Measurements from ENCODE around the gene STX18. TPM values are rescaled to one million over a fixed set of nuclear protein-coding genes. Genes with fewer than 3 reads are reported as not detected.
"Not testable (repeated sequence)": the region's sequence is repeated elsewhere in the genome, so short reads cannot be mapped to it uniquely, and the experiment has no call there.

STX18 gene
- 14.2 TPM for total RNA-seq

DNA sequence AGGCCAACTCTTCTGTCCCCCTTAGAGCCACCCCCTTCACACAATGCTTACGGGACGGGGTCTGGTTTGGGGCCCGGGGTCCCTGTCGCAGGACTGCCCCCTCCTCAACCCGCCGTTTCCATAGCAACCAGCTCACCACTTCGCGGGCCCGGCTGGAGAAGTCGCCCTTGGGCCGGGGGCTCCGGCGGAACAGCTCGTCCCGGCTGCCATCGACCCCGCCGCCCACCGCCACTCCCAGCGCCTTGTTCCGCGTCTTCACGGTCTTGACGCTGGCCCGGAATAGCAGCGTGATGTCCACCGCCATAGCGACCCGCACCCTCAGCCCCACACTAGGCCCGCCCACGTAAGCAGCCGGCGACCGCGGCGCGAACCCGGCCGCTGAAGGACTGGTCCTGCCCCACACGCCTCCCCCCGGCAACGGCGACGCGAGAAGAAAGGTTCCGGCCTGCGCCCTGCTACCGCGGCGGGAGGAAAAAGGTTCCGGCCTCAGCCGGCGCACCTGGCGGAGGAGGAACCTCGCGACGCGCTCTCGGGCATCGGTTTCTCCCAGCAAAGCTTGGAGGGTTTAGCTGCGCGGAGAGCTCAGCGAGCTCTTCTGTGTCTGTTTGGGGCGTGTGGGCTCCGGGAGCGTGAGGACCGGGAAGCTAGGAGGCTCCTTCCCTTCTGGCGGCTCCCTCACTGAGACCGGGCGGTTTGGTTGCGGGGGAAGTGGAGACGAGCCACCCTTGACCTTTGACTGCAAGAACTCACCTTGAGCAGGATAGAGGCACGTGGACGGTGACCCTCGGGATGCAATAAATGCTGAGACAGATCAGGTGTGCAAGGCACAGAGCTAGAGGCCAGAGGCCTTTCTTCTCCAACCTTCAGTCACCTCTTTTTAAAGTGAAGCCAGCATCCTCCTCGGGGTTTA, at the start of gene STX18:
STX18 (minus strand) TSS at position 388 of the 910 bp plus-strand sequence; CDS start at position 304, 84 bp downstream.
- peak; percentile 97 for ATAC-seq

DNA sequence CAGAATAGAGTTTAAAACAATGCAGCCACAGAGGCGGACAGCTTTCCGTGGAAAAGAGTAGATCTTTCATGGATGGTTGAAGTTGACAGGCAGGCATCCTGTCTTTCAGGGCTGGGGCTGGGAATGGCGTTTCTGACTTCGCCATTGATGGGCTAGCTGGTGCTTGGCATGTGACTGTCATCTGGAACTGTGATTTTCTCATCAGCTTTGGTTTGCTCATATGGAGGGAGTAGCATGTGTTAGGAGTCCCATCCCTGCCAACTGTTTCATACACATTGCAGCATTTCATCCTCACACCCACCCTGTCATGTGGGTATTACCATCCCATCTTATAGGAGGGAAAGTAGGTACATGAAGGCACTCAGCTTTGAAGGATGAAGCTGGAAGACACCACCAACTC, 49.2 kb upstream of the STX18 start:
- ATAC-seq (no peak), DNase-seq (ENCODE audit: low spot score) (no peak)

More for the DNA sequence above, at the start of gene STX18:
- peak; percentile 89 for DNase-seq (ENCODE audit: low spot score)

DNA sequence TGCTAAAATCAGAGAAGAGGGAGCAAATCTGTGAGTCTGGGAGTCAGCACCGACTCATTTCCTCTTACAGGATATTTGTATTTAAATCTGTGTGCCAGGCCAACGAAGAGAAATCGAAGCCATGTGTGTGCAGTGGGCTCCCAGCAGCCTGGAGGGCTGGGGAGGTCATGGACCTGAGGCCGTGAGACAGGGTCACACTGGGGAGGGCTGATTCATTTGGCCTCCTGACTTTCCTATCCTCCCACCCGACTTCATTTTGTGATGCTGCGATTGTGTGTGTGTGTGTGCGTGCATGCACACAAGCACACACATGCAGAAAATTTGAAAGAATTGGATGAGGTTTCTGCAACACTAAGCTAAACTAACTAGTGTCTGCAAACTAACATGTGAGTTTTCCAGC, 48.7 kb upstream of the STX18 start:
- DNase-seq (ENCODE audit: low spot score) (no peak), ATAC-seq (no peak)

DNA sequence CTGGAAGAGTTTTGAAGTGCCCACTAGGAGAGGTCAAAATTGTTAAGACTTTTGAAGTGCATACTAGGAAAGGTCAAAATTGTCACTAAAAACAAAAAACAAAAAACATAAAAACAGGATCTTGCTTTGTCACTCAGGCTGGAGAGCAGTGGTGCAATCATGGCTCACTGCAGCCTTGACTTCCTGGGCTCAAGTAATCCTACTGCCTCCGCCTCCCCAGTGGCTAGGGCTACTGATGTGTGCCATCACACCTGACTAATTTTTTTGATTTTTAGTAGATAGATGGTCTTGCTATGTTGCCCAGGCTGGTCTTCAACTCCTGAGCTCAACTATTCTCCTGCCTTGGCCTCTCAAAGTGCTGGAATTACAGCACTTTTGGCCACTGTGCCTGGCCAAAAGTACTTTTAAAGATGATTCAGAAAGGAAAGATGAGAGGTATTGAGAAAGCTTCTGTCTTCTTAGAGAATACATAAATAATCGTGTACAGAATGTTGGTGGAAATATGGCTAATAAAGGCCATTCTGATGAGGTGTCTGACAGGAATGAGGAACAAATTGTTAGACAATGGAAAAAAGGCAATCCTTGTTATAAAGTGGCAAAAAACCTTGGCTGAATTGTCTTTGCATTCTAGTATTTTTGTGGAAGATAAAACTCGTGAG, 43.3 kb upstream of the STX18 start:
- ATAC-seq (no peak), DNase-seq (ENCODE audit: low spot score) (no peak)

DNA sequence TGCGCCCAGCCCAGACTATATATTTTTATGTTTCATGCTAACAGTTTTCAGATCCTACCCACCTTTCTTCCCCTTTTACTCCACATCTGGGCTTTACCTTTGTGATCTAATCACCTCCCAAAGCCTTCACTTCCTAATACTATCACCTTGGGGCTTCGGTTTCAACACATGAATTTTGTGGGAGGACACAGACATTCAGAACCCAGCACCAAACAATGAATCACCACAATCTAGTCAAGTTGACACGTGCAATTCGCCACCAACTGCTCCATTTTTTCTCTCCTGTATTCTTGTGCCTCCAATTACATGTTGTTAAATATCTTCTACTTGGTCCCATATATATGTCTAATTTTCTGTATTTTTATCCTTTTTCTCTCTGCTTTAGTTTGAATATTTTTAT, 41.8 kb upstream of the STX18 start:
- ATAC-seq = no peak
- DNase-seq (ENCODE audit: low spot score) = no peak

DNA sequence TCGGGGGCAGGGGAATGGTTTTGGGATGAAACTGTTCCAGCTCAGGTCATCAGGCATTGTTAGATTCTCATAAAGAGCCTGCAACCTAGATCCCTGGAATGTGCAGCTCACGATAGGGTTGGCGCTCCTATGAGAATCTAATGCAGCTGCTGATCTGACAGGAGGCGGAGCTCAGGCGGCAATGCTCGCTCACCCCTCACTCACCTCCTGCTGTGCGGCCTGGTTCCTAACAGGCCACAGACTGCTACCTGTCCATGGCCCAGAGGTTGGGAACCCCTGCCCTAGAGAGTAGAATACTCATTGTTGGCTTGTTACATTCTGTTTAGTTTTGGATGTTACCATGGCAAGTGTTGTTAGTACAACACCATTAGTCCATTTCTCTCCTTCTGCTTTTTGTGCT, 40.8 kb upstream of the STX18 start:
- no peak for ATAC-seq
- no peak for DNase-seq (ENCODE audit: low spot score)

GRCh38 chr4:4580494-4580893, 38.6 kb upstream of the STX18 start:
- ATAC-seq = no peak
- no peak for DNase-seq (ENCODE audit: low spot score)

- DNase-seq (ENCODE audit: low spot score) = no peak
- no peak for ATAC-seq
These were observed 37.1 kb upstream of the STX18 start for GRCh38 chr4:4578981-4579380.

DNA sequence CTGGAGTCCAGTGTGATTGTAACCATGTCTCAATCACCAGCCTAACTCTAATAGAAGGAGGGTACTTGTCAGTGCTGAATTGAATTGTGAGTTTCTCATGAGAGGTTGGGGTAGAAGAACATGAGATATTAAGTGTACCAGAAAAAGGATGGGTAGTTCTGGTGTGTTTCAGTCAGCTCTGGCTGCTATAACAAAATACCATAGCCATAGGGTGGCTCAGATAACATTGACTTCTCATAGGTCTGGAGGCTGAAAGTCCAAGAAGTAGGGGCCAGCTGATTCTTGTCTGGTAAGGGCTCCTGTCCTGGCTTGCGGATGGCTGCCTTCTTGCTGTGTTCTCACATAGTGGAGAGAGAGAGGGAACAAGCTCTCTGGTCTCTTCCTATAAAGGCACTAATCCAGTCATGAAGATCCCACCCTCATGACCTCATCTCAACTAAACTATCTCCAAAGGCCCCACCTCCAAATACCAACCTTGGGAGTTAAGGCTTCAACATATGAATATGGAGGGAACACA, 35.6 kb upstream of the STX18 start:
- DNase-seq (ENCODE audit: low spot score) = no peak
- no peak for ATAC-seq

DNA sequence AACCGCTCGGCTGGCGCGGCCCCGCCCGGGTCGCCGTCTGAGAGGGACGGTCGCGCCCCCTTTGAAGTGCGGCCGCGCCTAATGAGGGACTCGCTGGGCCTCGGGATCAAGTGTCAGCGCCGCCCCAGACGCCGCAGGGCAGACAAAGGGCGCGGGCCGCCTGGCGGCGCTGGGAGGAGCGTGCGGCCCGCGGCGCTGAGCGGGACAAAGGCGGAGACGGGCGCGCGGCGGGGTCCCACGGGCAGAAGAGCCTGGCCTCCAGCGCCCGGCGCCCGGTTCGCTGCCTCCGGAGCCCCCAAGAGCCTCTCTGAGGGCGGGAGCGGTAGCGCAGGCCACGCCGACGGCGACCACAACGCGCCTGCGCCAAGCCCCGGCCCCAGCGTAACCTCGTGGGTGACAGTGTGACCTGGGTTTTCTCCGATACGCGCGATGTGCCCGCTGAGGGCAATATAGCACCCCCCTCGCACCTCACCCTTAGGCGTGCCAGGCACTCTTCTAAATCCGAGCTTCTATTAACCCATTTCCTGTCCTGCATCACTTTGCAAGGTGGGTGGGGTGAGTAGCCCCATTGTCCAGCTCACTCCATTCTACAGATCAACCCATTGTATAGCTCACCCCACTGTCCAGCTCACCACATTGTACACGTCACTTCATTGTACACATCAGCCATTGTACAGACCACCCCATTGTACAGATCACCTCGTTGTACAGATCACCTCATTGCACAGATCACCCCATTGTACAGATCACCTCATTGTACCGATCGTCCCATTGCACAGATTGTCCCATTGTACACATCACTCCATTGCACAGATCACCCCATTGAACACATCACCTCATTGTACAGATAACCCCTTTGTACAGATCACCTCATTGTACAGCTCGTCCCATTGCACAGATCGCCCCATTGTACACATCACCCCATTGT, 33.7 kb upstream of the STX18 start:
- ATAC-seq (peak; percentile 97), DNase-seq (ENCODE audit: low spot score) (peak; percentile 74)

GRCh38 chr4:4574792-4575191, 32.9 kb upstream of the STX18 start:
- ATAC-seq (peak; percentile 64), DNase-seq (ENCODE audit: low spot score) (no peak)

DNA sequence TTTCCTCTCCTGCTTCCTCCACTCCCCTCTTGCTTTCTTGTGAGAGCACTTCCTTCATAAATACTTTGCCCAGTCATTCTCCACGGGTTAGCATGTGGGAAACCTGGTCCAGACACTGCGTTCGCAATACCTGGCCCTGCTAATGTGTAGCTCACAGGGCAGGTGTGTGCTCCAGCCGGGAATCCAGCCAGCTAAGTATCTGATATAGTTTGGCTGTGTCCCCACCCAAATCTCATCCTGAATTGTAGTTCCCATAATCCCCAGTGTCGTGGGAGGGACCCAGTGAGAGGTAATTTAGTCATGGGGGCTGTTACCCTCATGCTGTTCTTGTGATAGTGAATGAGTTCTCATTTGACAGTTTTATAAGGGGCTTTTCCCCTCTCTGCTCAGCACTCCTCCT, 32.2 kb upstream of the STX18 start:
- ATAC-seq (no peak), DNase-seq (ENCODE audit: low spot score) (no peak)

DNA sequence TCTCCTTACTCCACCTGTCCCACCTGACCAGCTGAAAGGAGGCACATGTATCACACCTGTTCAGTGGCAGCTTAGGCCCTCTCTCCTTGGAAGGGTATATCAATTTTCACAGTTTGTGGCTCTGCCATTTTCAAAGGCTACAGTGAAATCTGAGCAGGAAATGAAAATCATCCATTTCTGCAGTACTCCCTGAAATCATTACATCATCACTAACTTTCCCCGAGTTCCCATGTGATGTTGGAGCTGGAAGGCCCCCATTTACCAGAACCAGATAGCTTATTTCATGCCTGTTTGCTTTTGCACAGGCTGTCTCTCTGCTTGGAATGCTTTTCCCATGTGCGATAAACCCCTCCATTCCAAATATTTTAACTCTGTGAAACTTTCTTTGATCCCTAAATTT, 31.0 kb upstream of the STX18 start:
- ATAC-seq = no peak

GRCh38 chr4:4569861-4570260, 28.0 kb upstream of the STX18 start:
- not testable (repeated sequence) for DNase-seq (ENCODE audit: low spot score); ATAC-seq

More for the DNA sequence above, 31.0 kb upstream of the STX18 start:
- DNase-seq (ENCODE audit: low spot score) = no peak

DNA sequence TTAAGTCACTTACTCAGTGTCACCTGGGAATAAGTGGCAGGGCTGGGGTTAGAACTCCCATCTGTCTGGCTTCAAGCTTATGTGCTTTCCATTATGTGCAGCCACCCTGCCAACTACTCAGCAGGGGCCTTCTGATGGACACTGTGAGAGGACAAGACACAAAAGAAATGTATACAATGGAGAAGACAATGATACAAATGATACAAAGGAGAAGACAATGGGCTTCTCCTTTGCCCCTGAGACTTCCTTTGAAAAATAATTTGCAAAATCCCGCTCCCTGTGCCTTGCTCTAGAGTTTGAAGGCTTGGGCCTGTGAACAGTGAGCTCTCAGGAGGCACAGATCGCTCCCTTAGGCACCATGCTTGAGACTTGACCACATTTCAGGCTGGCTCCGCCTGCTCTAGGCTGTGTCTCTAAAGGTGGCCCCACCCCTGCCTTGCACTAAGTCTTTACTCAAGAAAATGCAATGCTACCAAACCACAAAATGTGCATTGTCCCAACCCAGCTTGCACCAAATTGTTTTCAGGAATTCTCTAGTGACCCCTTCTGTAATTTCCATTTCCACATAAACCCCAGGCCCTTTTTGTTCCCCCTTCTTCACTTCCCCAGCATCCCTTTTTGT, 27.1 kb upstream of the STX18 start:
- no peak for ATAC-seq
- DNase-seq (ENCODE audit: low spot score) = no peak

- ATAC-seq; DNase-seq (ENCODE audit: low spot score): not testable (repeated sequence)
These were observed 24.5 kb upstream of the STX18 start for GRCh38 chr4:4566359-4566758.

- ATAC-seq = no peak
These were observed 22.7 kb upstream of the STX18 start for GRCh38 chr4:4564522-4564921.

GRCh38 chr4:4560642-4561041, 18.8 kb upstream of the STX18 start:
- ATAC-seq (no peak), DNase-seq (ENCODE audit: low spot score) (no peak)

More at GRCh38 chr4:4564522-4564921, 22.7 kb upstream of the STX18 start:
- no peak for DNase-seq (ENCODE audit: low spot score)

GRCh38 chr4:4560136-4560535, 18.3 kb upstream of the STX18 start:
- DNase-seq (ENCODE audit: low spot score) = no peak
- ATAC-seq = no peak

DNA sequence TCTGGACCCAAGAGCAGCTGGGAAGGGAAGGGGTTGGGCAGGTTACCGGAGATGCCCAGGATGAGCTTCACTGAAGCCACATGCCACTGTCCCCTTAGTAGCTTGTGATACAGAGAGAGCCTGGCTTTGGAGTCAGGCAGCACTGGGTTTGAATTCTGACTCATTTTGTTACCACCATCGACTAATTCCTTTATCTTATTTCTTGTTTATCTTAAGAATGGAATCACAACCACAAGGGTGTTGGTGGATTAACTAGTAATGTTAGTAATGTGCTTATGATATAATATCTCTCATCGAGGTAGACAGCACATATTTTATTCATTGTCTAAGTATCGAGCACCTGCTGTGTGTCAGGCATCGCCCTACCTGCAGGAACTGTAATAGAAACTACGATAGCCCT, 17.7 kb upstream of the STX18 start:
- ATAC-seq = no peak

More for the DNA sequence above, 17.7 kb upstream of the STX18 start:
- DNase-seq (ENCODE audit: low spot score) = no peak

Data from left lobe of liver (tissue), 2 donors.